Stimulated activated CD4-positive, alpha-beta T cell treated with anti-CD3 and anti-CD28 coated beads, Interleukin-1b, Interleukin-23, amount 100 ng/mL, for 1 hour (primary cell): ENCODE data around the gene PUDP.
"Not testable (repeated sequence)": the region's sequence is repeated elsewhere in the genome, so short reads cannot be mapped to it uniquely, and the experiment has no call there.

Experiments used
- DNase-seq, 2 donors: peaks; one replicate each; pipeline ENCODE4 v3.0.0-alpha.2; 2020; ENCODE audit warnings: low read depth in 2 of 2

PUDP gene

GRCh38 chrX:7026365-7026764 is 121.6 kb downstream of the PUDP start:
- not testable (repeated sequence) for DNase-seq

DNA sequence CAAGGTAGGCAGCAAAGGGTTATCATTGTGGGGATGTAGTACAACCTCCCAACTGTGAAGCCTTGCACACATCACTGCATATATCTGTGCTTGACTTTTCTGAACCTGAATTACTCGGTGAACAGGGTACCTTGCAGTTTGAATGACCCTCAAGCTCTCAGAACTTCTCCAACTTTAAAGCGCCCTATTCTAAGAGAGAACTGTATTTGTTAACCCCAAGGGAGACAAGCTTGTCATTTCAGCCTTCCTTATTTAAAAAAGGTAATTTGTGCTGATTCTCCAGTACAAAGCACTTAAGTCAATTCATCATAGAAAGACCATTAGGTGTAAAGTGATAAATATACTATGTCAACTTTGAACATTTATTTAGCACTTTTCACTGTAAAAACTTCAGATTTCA is 122.5 kb downstream of the PUDP start:
- DNase-seq: no peak

- DNase-seq: no peak
Measured at GRCh38 chrX:7024850-7025249, 123.1 kb downstream of the PUDP start.

GRCh38 chrX:7022996-7023395 is 125.0 kb downstream of the PUDP start:
- DNase-seq: not testable (repeated sequence)

GRCh38 chrX:7021991-7022390 is 126.0 kb downstream of the PUDP start:
- DNase-seq: no peak

DNA sequence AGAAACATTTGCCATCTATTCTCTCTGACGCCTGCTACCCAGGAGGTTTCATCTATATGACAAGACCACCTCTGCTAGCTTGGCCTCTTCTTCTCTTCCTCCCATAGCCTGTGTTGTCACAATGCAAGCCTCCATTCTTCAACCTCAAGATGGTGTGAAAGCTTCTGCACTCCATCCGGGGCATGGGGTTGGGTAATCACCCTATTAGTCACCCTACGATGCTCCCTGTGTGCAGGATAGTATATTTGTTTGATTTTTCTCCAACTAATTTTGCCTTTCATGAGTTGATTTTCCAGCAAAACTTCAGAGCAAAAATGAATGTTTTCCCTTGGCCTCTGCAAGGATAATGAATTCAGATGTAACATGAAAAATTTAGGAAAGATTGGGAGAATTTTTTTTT is 128.4 kb downstream of the PUDP start:
- no peak for DNase-seq

DNA sequence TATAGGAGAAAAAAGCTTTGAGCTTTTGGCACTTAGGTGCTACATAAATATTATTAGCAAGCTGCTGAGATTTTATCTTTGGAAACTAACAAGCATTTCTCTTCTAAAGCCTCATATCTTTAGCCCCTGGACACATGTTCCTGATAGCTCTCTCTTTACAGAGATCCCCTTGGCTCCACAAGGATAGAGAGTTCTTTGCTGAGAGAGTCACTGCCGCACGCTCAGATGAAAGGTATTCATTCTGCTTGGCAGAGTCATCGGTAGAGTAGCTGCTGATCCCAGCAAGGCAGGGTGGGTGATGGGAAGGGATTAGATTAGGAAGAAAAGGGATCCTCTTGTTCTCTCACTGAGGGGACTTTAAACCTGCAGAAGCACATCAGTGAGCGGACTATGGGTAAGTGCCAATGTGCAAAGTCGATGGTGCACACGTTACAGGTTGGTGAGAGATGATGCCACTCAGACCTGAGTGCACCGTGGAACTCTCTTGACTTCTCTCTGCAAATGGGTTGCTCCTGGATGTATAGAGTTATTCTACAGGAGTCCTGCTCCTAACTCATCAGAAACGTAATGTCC is 135.6 kb downstream of the PUDP start:
- DNase-seq: not testable (repeated sequence)

DNA sequence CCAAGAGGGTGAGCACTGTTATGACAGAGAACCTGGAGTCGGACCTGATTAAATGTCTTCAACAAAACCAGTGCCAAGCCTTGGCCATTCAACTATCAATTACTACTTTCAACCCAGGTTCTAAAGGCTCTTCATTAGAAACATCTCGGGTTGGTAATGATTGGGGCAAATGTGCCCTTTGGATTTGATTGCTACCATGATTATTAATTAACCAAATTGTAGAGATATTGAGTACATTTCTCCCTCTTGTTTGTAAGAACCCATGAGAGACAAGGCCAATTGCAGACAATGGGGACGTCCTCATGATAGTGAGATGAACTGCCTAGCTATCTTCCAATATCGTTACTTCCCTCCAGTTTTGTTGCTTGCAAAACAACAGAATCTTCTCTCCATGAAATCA is 137.1 kb downstream of the PUDP start:
- not testable (repeated sequence) for DNase-seq

GRCh38 chrX:7007328-7007727 is 140.6 kb downstream of the PUDP start:
- not testable (repeated sequence) for DNase-seq
